ENCODE results near the gene SCN4A. TPM values are rescaled to one million over a fixed set of nuclear protein-coding genes. Genes with fewer than 3 reads are reported as not detected.
"Not testable (repeated sequence)": the region's sequence is repeated elsewhere in the genome, so short reads cannot be mapped to it uniquely, and the experiment has no call there.

The SCN4A gene
- total RNA-seq, 2 donors from 2014 or later, result 0.07 to 0.27 TPM

- no peaks in the 10 kb centered on the region for H3K27me3 ChIP-seq
- TF ChIP-seq CTCF (IDR thresholded peaks at IDR 0.05), result no peak
- intact Hi-C loops (cut with DNase I), result loop anchor here (10.0 kb wide), 3 partner anchors 110 to 370 kb away; partner anchors contain the start of genes ERN1 and ICAM2
- H3K9me3 ChIP-seq, result no peaks in the 10 kb centered on the region
- H3K4me1 ChIP-seq, result no peaks in the 10 kb centered on the region
- no peaks in the 10 kb centered on the region for H3K36me3 ChIP-seq
- H3K9ac ChIP-seq (ENCODE audit: low read depth in 2 of 2, low read length in 2 of 2), result no peak overlapping the region
- no peak overlapping the region for H3K27ac ChIP-seq
- DNase-seq, result no peak
- H3K4me3 ChIP-seq, result no peak overlapping the region
These were observed 58.2 kb downstream of the SCN4A start for GRCh38 chr17:63914471-63914870.

- intact Hi-C loops (cut with DNase I), result loop anchor here (10.0 kb wide), 3 partner anchors 113 to 373 kb away; partner anchors contain the start of genes ERN1 and ICAM2
- H3K9ac ChIP-seq (ENCODE audit: low read depth in 2 of 2, low read length in 2 of 2), result no peak overlapping the region
- TF ChIP-seq CTCF (IDR thresholded peaks at IDR 0.05), result peak; percentile 89
- H3K27me3 ChIP-seq, result no peaks in the 10 kb centered on the region
- no peaks in the 10 kb centered on the region for H3K9me3 ChIP-seq
- no peaks in the 10 kb centered on the region for H3K4me1 ChIP-seq
- H3K4me3 ChIP-seq, result no peak overlapping the region
- H3K36me3 ChIP-seq, result no peaks in the 10 kb centered on the region
- peak; percentile 41 for DNase-seq
- H3K27ac ChIP-seq, result no peak overlapping the region
These were observed 61.0 kb downstream of the SCN4A start for GRCh38 chr17:63911657-63912100.

- Histone ChIP-seq H3K9ac (ENCODE audit: low read depth in 2 of 2, low read length in 2 of 2) (no peak within 1 kb of the TSS), H3K36me3 (no peaks in the 10 kb centered on the region), H3K4me1 (no peaks in the 10 kb centered on the region), H3K27ac (no peak within 1 kb of the TSS), H3K27me3 (no peaks in the 10 kb centered on the region), H3K4me3 (no peak within 1 kb of the TSS), H3K9me3 (no peaks in the 10 kb centered on the region)
- no peak for TF ChIP-seq CTCF (IDR thresholded peaks at IDR 0.05)
- no peak for DNase-seq
- intact Hi-C loops (cut with DNase I), result loop anchor here (10.0 kb wide), 3 partner anchors 114 to 374 kb away; partner anchors contain the start of genes ERN1 and ICAM2
These were observed 61.6 kb downstream of the SCN4A start, which contains the start of gene CSHL1 for GRCh38 chr17:63911041-63911635. Gene CSHL1, minus strand, starts transcription at chr17:63911258. Its CDS starts 62 bp downstream, at chr17:63911196.

GRCh38 chr17:63910096-63910495 lies 62.6 kb downstream of the SCN4A start:
- no peak overlapping the region for H3K27ac ChIP-seq
- H3K9me3 ChIP-seq, result no peaks in the 10 kb centered on the region
- H3K9ac ChIP-seq (ENCODE audit: low read depth in 2 of 2, low read length in 2 of 2), result no peak overlapping the region
- no peaks in the 10 kb centered on the region for H3K27me3 ChIP-seq
- no peaks in the 10 kb centered on the region for H3K4me1 ChIP-seq
- H3K4me3 ChIP-seq, result no peak overlapping the region
- no peak for DNase-seq
- TF ChIP-seq CTCF (IDR thresholded peaks at IDR 0.05), result no peak
- intact Hi-C loops (cut with DNase I), result loop anchor here (10.0 kb wide), 3 partner anchors 115 to 375 kb away; partner anchors contain the start of genes ERN1 and ICAM2
- no peaks in the 10 kb centered on the region for H3K36me3 ChIP-seq

- intact Hi-C loops (cut with DNase I); H3K4me3 ChIP-seq; DNase-seq; H3K27me3 ChIP-seq; H3K27ac ChIP-seq; H3K9me3 ChIP-seq; H3K9ac ChIP-seq (ENCODE audit: low read depth in 2 of 2, low read length in 2 of 2); H3K36me3 ChIP-seq; H3K4me1 ChIP-seq: not testable (repeated sequence)
These were observed 63.1 kb downstream of the SCN4A start for GRCh38 chr17:63909586-63909985.

- H3K27me3 ChIP-seq; H3K9ac ChIP-seq (ENCODE audit: low read depth in 2 of 2, low read length in 2 of 2); H3K36me3 ChIP-seq; H3K4me3 ChIP-seq; H3K27ac ChIP-seq; intact Hi-C loops (cut with DNase I); H3K9me3 ChIP-seq; H3K4me1 ChIP-seq; DNase-seq: not testable (repeated sequence)
These were observed 65.4 kb downstream of the SCN4A start for GRCh38 chr17:63907161-63907778.

- H3K9me3 ChIP-seq; H3K9ac ChIP-seq (ENCODE audit: low read depth in 2 of 2, low read length in 2 of 2); DNase-seq; H3K36me3 ChIP-seq; H3K4me3 ChIP-seq; H3K27me3 ChIP-seq; H3K27ac ChIP-seq; H3K4me1 ChIP-seq; intact Hi-C loops (cut with DNase I): not testable (repeated sequence)
These were observed 67.9 kb downstream of the SCN4A start for GRCh38 chr17:63904796-63905195.
